Hepatocyte (in vitro differentiated cells): ENCODE results near the gene FAIM. TPM values are rescaled to one million over a fixed set of nuclear protein-coding genes. Genes with fewer than 3 reads are reported as not detected.
"Not testable (repeated sequence)": the region's sequence is repeated elsewhere in the genome, so short reads cannot be mapped to it uniquely, and the experiment has no call there.

Experiments
- DNase-seq: peaks from one replicate; pipeline ENCODE4 v3.0.0-alpha.2; 2016; ENCODE audit warnings: low spot score
- H2AFZ ChIP-seq: fragments of 200-600 bp; sonication (generic); 2 replicates; pipeline ENCODE4 v1.6.0; 2016; ENCODE audit warnings: antibody characterized with exemption, mild to moderate bottlenecking
- H3K27ac ChIP-seq: fragments of 200-600 bp; sonication (generic); 2 replicates; pipeline ENCODE4 v1.5.1; 2016; ENCODE audit warnings: mild to moderate bottlenecking
- H3K27me3 ChIP-seq: fragments of 200-600 bp; sonication (generic); 2 replicates; pipeline ENCODE4 v1.6.1; 2016
- H3K36me3 ChIP-seq: fragments of 200-600 bp; sonication (generic); replicated peaks from 2 replicates; pipeline ENCODE4 v1.5.1; 2016; ENCODE audit warnings: low read depth; ENCODE audit not compliant: insufficient read depth
- H3K4me1 ChIP-seq: fragments of 200-600 bp; sonication (generic); 2 replicates; pipeline ENCODE4 v1.5.1; 2016; ENCODE audit warnings: mild to moderate bottlenecking, moderate library complexity; ENCODE audit not compliant: insufficient read depth
- H3K4me2 ChIP-seq: fragments of 200-600 bp; sonication (generic); 2 replicates; pipeline ENCODE4 v1.6.0; 2016
- H3K4me3 ChIP-seq: fragments of 200-600 bp; sonication (generic); 2 replicates; pipeline ENCODE4 v1.5.1; 2016; ENCODE audit warnings: mild to moderate bottlenecking
- H3K79me2 ChIP-seq: fragments of 200-600 bp; sonication (generic); 2 replicates; pipeline ENCODE4 v1.6.0; 2017; ENCODE audit warnings: mild to moderate bottlenecking
- H3K9me2 ChIP-seq: fragments of 200-600 bp; sonication (generic); replicated peaks from 2 replicates; pipeline ENCODE4 v1.6.0; 2017; ENCODE audit warnings: mild to moderate bottlenecking; ENCODE audit not compliant: insufficient read depth
- H3K9me3 ChIP-seq: fragments of 200-600 bp; sonication (generic); 2 replicates; pipeline ENCODE4 v1.5.1; 2016; ENCODE audit warnings: low read depth, mild to moderate bottlenecking
- H4K20me1 ChIP-seq: fragments of 200-600 bp; sonication (generic); 2 replicates; pipeline ENCODE4 v1.6.0; 2016; ENCODE audit warnings: mild to moderate bottlenecking; ENCODE audit not compliant: insufficient read depth, poor library complexity, severe bottlenecking
- CTCF ChIP-seq: fragments of 200-600 bp; sonication (generic); IDR thresholded peaks from 2 replicates; pipeline ENCODE4 v1.5.1; 2016; ENCODE audit warnings: antibody characterized with exemption, mild to moderate bottlenecking; ENCODE audit not compliant: poor library complexity
- EZH2 ChIP-seq: fragments of 200-600 bp; sonication (generic); IDR thresholded peaks from 2 replicates; pipeline ENCODE4 v1.6.1; 2016; ENCODE audit warnings: antibody characterized with exemption, mild to moderate bottlenecking, borderline replicate concordance
- EZH2phosphoT487 ChIP-seq: fragments of 200-600 bp; sonication (generic); IDR thresholded peaks from one replicate; pipeline ENCODE4 v1.6.1; 2018; ENCODE audit warnings: antibody characterized with exemption, mild to moderate bottlenecking, low read depth, moderate library complexity; ENCODE audit not compliant: unreplicated experiment, severe bottlenecking
- WGBS: methylation state at CpG from one replicate; pipeline ENCODE4 v1.1.6; 2016; ENCODE audit warnings: low lambda C conversion rate; ENCODE audit errors: missing lambda C conversion rate; 5-methylcytosine and 5-hydroxymethylcytosine counted together
- polyA plus RNA-seq: library from polyadenylated mRNA; unstranded; fragments of >200 nt; fragmentation: Nextera tagmentation; extraction: Ambion mirVana; gene quantifications from 2 replicates; pipeline ENCODE4 v1.2.1, GENCODE V29; 2016
- total RNA-seq: library from RNA; depleted of rRNA; stranded (reverse); fragments of >200 nt; gene quantifications from 2 replicates; pipeline ENCODE4 v1.2.3, GENCODE V29; 2014

FAIM gene
- total and polyA plus RNA-seq, 2 experiments from 2014 or later = 17.4 to 19.6 TPM

- peak within 1 kb of the TSS; percentile 86 for H3K4me2 ChIP-seq
- peak within 1 kb of the TSS; percentile 94 for H2AFZ ChIP-seq
- peak within 1 kb of the TSS; percentile 93 for H3K27ac ChIP-seq
- H3K4me3 ChIP-seq = peak within 1 kb of the TSS; percentile 72
- no peaks in the 10 kb centered on the region for H3K9me2 ChIP-seq
- DNase-seq = peak; percentile 98
- no peaks in the 10 kb centered on the region for H4K20me1 ChIP-seq
- H3K4me1 ChIP-seq = peaks cover 7% of the 10 kb centered on the region
- H3K9me3 ChIP-seq = no peaks in the 10 kb centered on the region
- TF ChIP-seq CTCF (peak; percentile 92), EZH2 (no peak), EZH2phosphoT487 (no peak)
- WGBS = under 1% methylated on average over 52 of the region's 52 CpGs
- no peaks in the 10 kb centered on the region for H3K27me3 ChIP-seq
- H3K79me2 ChIP-seq = peaks cover 12% of the 10 kb centered on the region
- no peaks in the 10 kb centered on the region for H3K36me3 ChIP-seq
Measured at GRCh38 chr3:138594150-138594934, 14.2 kb upstream of the FAIM start, which contains the start of gene CEP70. TSS of gene CEP70 (minus strand) at chr3:138594260. CDS start at chr3:138572927, 21,333 bp downstream.

GRCh38 chr3:138594935-138595610 lies 13.5 kb upstream of the FAIM start:
- peaks cover 7% of the 10 kb centered on the region for H3K4me1 ChIP-seq
- H3K4me3 ChIP-seq = no peak overlapping the region
- no peak overlapping the region for H3K27ac ChIP-seq
- no peaks in the 10 kb centered on the region for H3K9me3 ChIP-seq
- TF ChIP-seq EZH2phosphoT487 (no peak), CTCF (no peak), EZH2 (no peak)
- peaks cover 12% of the 10 kb centered on the region for H3K79me2 ChIP-seq
- H3K9me2 ChIP-seq = no peaks in the 10 kb centered on the region
- no peak overlapping the region for H2AFZ ChIP-seq
- H4K20me1 ChIP-seq = no peaks in the 10 kb centered on the region
- DNase-seq = no peak
- WGBS = 58% methylated on average over 6 of the region's 6 CpGs
- H3K36me3 ChIP-seq = no peaks in the 10 kb centered on the region
- no peak overlapping the region for H3K4me2 ChIP-seq
- H3K27me3 ChIP-seq = no peaks in the 10 kb centered on the region

GRCh38 chr3:138597186-138597976 lies 11.2 kb upstream of the FAIM start:
- not testable (repeated sequence) for H3K4me1 ChIP-seq, H3K27me3 ChIP-seq, DNase-seq, H3K4me2 ChIP-seq, H3K79me2 ChIP-seq, H2AFZ ChIP-seq, H3K9me2 ChIP-seq, H3K36me3 ChIP-seq, H4K20me1 ChIP-seq, H3K4me3 ChIP-seq, H3K27ac ChIP-seq, H3K9me3 ChIP-seq
- 74% methylated on average over 6 of the region's 6 CpGs for WGBS
